Mucosa of descending colon (tissue), 3 donors: ENCODE results near the gene GALNT4. TPM values are rescaled to one million over a fixed set of nuclear protein-coding genes. Genes with fewer than 3 reads are reported as not detected.

ENCODE experiments used
- ATAC-seq: fragments of 200-7000 bp; cut with Tn5 transposase; one replicate; pipeline ENCODE4 v1.9.1; 2020; ENCODE audit warnings: mild to moderate bottlenecking, moderate library complexity
- DNase-seq, 3 donors: peaks; one replicate each; pipeline ENCODE4 v3.0.0-alpha.2; 2020
- H3K36me3 ChIP-seq: fragments of 200-600 bp; one replicate; pipeline ENCODE4 v1.8.0; 2021; ENCODE audit warnings: low read depth, mild to moderate bottlenecking
- H3K4me1 ChIP-seq: fragments of 200-600 bp; one replicate; pipeline ENCODE4 v1.8.0; 2021; ENCODE audit warnings: low read depth, mild to moderate bottlenecking
- H3K4me3 ChIP-seq: fragments of 200-600 bp; one replicate; pipeline ENCODE4 v1.8.0; 2021; ENCODE audit warnings: mild to moderate bottlenecking
- H3K9me3 ChIP-seq: fragments of 200-600 bp; one replicate; pipeline ENCODE4 v1.8.0; 2021; ENCODE audit warnings: mild to moderate bottlenecking
- intact Hi-C, 2 donors: fragments of 100-400 bp; cut with DNase I in 1 of 2; cut with micrococcal nuclease in 1 of 2; formaldehyde crosslinking; loops; one replicate each; pipeline versions ENCODE4 v1.11.0 to v1.11.1; 2022; cut with DNase I, micrococcal nuclease
- total RNA-seq, 3 donors: library from RNA; stranded (reverse); fragmentation: NEBNext Ultra II Directional in 2 of 3; extraction: Animal tissue kit (Norgen Biotek cat#: 25700) in 2 of 3; gene quantifications; one replicate each; pipeline versions ENCODE4 v1.2.1 to v1.2.4, GENCODE V29; 2021 to 2023
- TF ChIP-seq, protein P1 (sequence below): fragments of 200-600 bp; IDR thresholded peaks from one replicate; pipeline ENCODE4 v1.8.0; 2022; ENCODE audit warnings: antibody characterized with exemption, mild to moderate bottlenecking
- donor health status: DM: no; HTN: no; CAD: no; lungs with moderate emphysema.
- donor health status: DM: no; HTN: no; CAD: no.
- donor health status: DM: no; HTN: yes; CAD: no.

Gene GALNT4
- total RNA-seq, 3 donors from 2014 or later: 19.3 to 49.6 (median 41.9) TPM

DNA sequence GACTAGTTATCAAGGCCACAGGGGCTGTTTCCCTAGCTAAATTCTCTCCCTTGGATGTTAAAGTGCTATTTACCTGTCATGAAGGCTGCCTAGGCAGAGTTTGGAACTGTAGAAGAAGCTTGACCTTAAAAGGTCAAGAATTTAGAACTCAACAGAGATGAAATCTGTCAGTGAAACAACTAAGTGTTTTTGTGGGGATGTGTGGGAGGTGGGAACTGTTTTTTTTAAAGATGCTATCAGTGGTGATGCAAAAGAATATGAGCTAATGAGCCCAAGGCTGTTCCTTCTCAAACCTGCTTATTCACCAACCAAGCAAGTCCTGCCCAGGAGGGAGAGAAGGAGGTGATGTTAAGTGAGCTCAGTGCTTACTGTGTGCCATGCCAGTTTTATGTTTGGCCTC lies 42.0 kb upstream of the GALNT4 start:
- ATAC-seq (no peak), DNase-seq (no peak)
- Histone ChIP-seq H3K9me3 (no peaks in the 10 kb centered on the region), H3K4me3 (no peak overlapping the region), H3K4me1 (no peaks in the 10 kb centered on the region), H3K36me3 (no peaks in the 10 kb centered on the region)
- TF ChIP-seq, protein P1, sequence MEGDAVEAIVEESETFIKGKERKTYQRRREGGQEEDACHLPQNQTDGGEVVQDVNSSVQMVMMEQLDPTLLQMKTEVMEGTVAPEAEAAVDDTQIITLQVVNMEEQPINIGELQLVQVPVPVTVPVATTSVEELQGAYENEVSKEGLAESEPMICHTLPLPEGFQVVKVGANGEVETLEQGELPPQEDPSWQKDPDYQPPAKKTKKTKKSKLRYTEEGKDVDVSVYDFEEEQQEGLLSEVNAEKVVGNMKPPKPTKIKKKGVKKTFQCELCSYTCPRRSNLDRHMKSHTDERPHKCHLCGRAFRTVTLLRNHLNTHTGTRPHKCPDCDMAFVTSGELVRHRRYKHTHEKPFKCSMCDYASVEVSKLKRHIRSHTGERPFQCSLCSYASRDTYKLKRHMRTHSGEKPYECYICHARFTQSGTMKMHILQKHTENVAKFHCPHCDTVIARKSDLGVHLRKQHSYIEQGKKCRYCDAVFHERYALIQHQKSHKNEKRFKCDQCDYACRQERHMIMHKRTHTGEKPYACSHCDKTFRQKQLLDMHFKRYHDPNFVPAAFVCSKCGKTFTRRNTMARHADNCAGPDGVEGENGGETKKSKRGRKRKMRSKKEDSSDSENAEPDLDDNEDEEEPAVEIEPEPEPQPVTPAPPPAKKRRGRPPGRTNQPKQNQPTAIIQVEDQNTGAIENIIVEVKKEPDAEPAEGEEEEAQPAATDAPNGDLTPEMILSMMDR: no peak
- intact Hi-C loops: no loop called here

- intact Hi-C loops: no loop called here
- TF ChIP-seq, protein P1: no peak
Observed at GRCh38 chr12:89565002-89565401, 40.4 kb upstream of the GALNT4 start.

DNA sequence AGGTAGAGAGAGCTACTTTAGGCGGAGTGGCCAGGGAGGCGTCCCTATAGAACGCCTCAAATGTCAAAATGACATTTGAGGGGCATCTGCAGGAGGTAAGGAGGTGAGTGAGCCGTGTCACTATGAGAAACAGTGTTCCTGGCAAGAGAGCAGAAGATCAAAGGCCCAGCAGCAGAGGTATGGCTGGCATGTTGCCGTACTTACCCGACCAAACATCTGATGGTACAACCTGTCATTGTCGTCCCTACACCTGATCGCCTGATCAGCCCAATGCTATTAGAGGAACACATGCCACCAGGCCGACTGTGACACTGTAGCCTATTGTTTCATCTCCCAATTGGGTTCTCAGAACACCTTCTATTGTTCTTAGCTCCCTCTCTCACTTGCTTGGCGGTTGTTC lies 35.2 kb upstream of the GALNT4 start:
- ATAC-seq: no peak

More at GRCh38 chr12:89565002-89565401, 40.4 kb upstream of the GALNT4 start:
- Histone ChIP-seq H3K4me3 (no peak overlapping the region), H3K36me3 (no peaks in the 10 kb centered on the region), H3K9me3 (no peaks in the 10 kb centered on the region), H3K4me1 (no peaks in the 10 kb centered on the region)
- no peak for DNase-seq
- ATAC-seq: no peak

DNA sequence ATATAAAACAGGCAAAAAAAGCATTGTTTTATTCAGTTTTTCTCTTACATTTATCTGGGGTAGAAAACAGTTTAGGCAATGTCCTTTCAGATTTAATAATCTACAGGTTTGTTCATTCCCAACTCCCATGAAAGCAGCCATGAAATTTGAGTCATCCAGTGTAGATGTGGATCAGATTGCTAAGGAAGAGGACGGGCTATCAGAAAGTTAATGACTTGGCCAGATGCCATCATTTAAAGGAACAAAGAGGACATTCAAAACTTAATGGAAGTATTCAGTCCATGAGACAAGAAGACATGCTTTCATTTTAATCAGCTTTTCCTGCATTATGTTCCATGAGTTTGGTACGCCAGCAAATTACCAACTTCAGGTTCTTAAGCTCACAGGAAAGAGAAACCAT lies 32.4 kb upstream of the GALNT4 start:
- H3K4me1 ChIP-seq: no peaks in the 10 kb centered on the region
- no peaks in the 10 kb centered on the region for H3K9me3 ChIP-seq
- peak; percentile 21 for ATAC-seq
- H3K4me3 ChIP-seq: no peak overlapping the region
- TF ChIP-seq, protein P1: no peak
- DNase-seq: no peak
- no peaks in the 10 kb centered on the region for H3K36me3 ChIP-seq
- intact Hi-C loops: no loop called here

More for the DNA sequence above, 35.2 kb upstream of the GALNT4 start:
- Histone ChIP-seq H3K9me3 (no peaks in the 10 kb centered on the region), H3K36me3 (no peaks in the 10 kb centered on the region), H3K4me3 (no peak overlapping the region), H3K4me1 (no peaks in the 10 kb centered on the region)
- no peak for DNase-seq
- TF ChIP-seq, protein P1: no peak
- intact Hi-C loops: no loop called here

- H3K9me3 ChIP-seq: no peaks in the 10 kb centered on the region
- no peaks in the 10 kb centered on the region for H3K4me1 ChIP-seq
- DNase-seq (no peak), ATAC-seq (no peak)
- TF ChIP-seq, protein P1: no peak
- H3K36me3 ChIP-seq: no peaks in the 10 kb centered on the region
- intact Hi-C loops: no loop called here
- no peak overlapping the region for H3K4me3 ChIP-seq
Observed at GRCh38 chr12:89552376-89552775, 27.8 kb upstream of the GALNT4 start.

DNA sequence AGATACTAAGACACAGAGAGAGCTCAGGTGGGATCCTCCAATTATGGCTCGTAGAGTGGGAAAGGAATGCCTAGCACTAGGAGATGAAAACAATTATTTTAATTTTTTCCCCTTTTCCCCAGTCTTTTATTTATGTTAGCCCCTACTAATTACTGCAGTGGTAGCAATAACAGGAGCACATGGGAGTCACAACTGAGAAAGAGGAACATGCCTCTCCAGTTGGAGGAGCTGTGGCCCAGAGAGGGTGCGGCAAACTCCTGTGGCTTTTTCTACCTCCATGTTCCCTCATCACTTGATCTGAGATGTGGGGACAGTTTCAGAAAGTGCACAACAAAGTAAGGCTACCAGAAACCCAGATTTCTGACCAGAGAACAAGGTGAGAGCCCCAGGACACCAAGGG lies 27.2 kb upstream of the GALNT4 start:
- TF ChIP-seq, protein P1: no peak
- intact Hi-C loops: no loop called here

More for the DNA sequence above, 27.2 kb upstream of the GALNT4 start:
- ATAC-seq: no peak
- H3K9me3 ChIP-seq: no peaks in the 10 kb centered on the region
- H3K4me3 ChIP-seq: no peak overlapping the region
- H3K4me1 ChIP-seq: no peaks in the 10 kb centered on the region
- H3K36me3 ChIP-seq: no peaks in the 10 kb centered on the region
- DNase-seq: no peak
